Fibroblast of mammary gland (primary cell): ENCODE data around the gene SIGLEC9.

Experiments used
- DNase-seq: peaks from one replicate; pipeline ENCODE4 v3.0.0-alpha.2; 2010; ENCODE audit warnings: low read depth
- H3K4me3 ChIP-seq: 2 replicates; pipeline ENCODE4 v1.5.1; 2011; ENCODE audit warnings: low read depth, mild to moderate bottlenecking, low read length, moderate library complexity; ENCODE audit not compliant: control insufficient read depth
- TF ChIP-seq, protein P1 (sequence below): conservative IDR thresholded peaks from 2 replicates; pipeline ENCODE4 v1.5.1; 2011; ENCODE audit warnings: low read depth, low read length, inconsistent platforms; ENCODE audit not compliant: control insufficient read depth, insufficient read depth

Gene SIGLEC9

DNA sequence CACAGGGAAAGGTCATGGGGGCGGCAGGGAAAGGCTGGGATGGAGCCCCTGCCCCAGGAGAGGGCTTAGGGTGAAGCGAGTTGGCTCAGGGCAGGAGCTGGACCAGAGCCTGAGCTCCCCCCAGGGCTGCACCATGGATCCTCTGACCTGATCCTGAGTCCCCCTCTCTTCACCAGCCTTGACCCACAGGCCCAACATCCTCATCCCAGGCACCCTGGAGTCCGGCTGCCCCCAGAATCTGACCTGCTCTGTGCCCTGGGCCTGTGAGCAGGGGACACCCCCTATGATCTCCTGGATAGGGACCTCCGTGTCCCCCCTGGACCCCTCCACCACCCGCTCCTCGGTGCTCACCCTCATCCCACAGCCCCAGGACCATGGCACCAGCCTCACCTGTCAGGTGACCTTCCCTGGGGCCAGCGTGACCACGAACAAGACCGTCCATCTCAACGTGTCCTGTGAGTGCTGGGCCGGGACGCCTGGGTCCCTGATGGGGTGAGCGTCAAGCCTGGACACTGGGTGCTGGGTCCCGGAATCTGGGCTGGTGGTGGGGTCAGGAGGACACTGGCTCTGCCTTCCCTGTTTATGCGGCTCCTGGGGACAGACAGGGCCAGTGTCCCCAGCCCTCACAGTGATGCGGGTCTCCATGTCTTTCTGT is 842 bp downstream of the SIGLEC9 start:
- TF ChIP-seq, protein P1, sequence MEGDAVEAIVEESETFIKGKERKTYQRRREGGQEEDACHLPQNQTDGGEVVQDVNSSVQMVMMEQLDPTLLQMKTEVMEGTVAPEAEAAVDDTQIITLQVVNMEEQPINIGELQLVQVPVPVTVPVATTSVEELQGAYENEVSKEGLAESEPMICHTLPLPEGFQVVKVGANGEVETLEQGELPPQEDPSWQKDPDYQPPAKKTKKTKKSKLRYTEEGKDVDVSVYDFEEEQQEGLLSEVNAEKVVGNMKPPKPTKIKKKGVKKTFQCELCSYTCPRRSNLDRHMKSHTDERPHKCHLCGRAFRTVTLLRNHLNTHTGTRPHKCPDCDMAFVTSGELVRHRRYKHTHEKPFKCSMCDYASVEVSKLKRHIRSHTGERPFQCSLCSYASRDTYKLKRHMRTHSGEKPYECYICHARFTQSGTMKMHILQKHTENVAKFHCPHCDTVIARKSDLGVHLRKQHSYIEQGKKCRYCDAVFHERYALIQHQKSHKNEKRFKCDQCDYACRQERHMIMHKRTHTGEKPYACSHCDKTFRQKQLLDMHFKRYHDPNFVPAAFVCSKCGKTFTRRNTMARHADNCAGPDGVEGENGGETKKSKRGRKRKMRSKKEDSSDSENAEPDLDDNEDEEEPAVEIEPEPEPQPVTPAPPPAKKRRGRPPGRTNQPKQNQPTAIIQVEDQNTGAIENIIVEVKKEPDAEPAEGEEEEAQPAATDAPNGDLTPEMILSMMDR, result no peak
- no peak for DNase-seq
- no peak overlapping the region for H3K4me3 ChIP-seq

DNA sequence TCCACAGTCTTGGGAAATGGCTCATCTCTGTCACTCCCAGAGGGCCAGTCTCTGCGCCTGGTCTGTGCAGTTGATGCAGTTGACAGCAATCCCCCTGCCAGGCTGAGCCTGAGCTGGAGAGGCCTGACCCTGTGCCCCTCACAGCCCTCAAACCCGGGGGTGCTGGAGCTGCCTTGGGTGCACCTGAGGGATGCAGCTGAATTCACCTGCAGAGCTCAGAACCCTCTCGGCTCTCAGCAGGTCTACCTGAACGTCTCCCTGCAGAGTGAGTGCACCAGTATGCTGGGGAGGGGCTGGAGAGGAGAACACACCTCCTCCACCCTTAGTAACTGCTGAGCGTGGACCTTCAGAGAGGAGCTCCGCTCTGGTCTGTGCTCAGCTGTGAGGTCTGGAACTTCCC is 2.3 kb downstream of the SIGLEC9 start:
- DNase-seq, result no peak
- no peak overlapping the region for H3K4me3 ChIP-seq
- TF ChIP-seq, protein P1, result no peak

DNA sequence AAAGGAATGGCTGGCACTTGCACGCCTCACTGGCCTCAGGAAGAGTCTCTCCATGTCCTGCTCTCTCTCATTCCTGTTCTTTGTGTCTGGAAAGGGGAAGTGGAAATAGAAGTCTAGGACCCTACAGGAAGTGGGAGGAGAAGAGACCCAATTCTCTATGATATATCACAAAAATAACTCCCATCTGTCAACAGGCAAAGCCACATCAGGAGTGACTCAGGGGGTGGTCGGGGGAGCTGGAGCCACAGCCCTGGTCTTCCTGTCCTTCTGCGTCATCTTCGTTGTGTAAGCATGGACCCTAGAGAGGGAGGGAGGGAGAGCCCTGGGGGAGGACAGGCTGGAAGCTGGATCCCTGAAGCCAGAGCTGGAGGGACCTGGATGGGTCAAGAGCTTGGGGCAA is 3.0 kb downstream of the SIGLEC9 start:
- peak; percentile 80 for DNase-seq
- H3K4me3 ChIP-seq, result no peak overlapping the region
- TF ChIP-seq, protein P1, result no peak

DNA sequence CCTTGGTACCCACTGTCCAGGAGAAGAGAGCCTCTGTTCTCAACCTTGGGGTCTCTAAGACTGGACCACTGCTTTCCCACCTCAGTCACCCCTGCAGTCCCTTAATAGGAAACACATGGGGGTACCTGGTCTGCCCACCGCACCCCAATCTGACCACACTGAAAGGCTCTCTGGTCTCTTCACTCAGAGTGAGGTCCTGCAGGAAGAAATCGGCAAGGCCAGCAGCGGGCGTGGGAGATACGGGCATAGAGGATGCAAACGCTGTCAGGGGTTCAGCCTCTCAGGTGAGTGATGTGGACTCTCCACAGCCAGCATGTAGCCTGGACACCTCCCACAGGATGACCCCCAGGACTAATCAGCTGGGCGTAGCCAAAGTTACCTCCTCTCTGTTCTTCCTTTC is 3.5 kb downstream of the SIGLEC9 start:
- no peak overlapping the region for H3K4me3 ChIP-seq
- TF ChIP-seq, protein P1, result no peak
- DNase-seq, result no peak

DNA sequence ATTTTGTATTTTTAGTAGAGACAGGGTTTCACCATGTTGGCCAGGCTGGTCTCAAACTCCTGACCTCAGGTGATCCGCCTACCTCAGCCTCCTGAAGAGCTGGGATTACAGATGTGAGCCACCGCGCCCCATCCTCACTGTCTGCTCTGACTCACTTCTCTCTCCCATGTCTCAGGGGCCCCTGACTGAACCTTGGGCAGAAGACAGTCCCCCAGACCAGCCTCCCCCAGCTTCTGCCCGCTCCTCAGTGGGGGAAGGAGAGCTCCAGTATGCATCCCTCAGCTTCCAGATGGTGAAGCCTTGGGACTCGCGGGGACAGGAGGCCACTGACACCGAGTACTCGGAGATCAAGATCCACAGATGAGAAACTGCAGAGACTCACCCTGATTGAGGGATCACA is 5.0 kb downstream of the SIGLEC9 start:
- TF ChIP-seq, protein P1, result no peak

DNA sequence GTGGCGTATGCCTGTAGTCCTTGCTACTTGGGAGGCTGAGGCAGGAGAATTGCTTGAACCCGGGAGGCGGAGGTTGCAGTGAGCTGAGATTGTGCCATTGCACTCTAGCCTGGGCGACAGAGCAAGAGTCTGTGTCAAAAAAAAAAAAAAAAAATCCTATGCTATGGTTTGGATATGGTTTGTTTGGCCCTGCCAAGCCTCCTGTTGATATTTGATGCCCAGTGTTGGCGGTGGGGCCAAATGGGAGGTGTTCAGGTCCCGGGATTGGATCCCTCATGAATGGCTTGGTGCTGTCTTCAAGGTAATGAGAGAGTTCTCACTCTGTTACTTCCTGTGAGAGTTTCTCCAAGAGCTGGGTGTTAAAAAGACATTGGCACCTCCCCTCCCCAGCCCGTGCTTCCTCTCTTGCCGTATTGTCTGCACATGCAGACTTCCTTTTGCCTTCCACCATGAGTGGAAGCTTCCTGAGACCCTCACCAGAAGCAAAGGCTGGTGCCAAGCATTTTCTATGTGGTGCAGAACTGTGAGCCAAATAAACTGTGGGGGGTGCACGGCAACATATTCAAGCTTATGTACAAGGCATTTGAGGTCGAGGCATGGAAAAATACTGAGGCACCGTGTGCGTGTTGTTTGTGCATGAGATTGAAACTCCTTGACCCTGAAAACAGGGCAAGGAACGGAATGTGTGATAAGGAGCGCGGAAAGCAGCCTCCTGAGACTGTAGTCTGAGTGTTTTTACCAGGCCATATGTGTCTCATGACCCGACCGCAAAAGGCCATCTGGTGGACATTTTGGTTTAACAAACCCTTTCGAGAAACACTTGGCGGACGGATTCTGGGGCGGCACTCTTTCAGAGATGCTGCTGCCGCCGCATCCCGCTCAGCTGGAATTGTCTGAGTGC is 7.3 kb downstream of the SIGLEC9 start:
- TF ChIP-seq, protein P1, result peak; percentile 16
- DNase-seq, result peak; percentile 81
- H3K4me3 ChIP-seq, result no peak overlapping the region

More for the DNA sequence above, 5.0 kb downstream of the SIGLEC9 start:
- no peak overlapping the region for H3K4me3 ChIP-seq
- no peak for DNase-seq
